Measurements from ENCODE around the gene CTNNAL1.
"Not testable (repeated sequence)": the region's sequence is repeated elsewhere in the genome, so short reads cannot be mapped to it uniquely, and the experiment has no call there.

Gene CTNNAL1

DNA sequence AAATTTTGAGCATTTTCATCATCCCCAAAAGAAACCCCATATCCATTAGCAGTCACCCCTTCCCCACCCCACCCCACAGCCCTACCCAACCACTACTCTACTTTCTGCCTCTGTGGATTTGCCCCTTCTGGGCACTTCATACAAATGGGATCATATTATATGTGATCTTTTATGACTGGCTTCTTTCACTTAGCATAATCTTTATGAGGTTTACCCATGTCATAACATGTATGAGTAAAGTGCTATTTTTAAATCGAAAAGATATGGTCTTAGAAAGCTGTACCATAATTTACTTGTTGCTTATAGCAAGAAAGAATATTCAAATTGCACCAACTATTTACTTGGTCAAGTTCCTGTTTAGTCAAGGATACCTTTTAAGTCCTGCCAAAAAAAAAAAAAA is 92.1 kb downstream of the CTNNAL1 start:
- FAIRE-seq, result no peak

DNA sequence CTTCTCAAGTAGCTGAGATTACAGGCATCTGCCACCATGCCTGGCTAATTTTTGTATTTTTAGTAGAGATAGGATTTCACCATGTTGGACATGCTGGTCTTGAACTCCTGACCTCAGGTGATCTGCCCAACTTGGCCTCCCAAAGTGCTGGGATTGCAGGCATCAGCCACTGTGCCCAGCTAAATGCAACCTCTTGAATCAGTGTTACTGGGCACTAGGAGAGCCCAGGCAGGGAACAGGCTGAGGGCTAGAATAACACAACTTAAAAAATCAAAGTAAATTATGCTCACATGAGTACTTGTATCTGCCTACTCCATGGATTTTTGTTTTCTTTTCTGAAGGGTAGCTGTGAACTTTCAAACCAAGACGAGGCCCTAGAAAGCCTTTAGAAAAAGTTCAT is 92.9 kb downstream of the CTNNAL1 start:
- not testable (repeated sequence) for FAIRE-seq

DNA sequence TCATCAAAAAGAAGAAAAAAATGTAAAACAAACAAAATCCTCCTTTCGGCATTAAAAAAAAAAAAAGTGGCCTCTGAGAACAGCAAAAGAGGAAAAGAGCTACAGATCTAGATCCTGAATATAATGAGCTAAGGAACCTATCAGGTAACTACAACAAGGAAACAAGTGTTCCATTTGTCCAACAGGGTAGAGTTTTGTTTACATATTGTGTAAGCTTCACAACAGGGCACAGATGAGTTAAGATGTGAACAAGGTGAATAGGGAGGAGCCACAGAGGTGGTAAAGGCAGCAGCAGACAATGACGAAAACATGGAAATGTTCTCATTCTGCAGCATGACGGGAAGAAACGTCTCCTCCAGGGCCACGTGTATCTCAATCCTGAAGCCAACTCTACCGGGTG is 93.8 kb downstream of the CTNNAL1 start:
- FAIRE-seq, result no peak

DNA sequence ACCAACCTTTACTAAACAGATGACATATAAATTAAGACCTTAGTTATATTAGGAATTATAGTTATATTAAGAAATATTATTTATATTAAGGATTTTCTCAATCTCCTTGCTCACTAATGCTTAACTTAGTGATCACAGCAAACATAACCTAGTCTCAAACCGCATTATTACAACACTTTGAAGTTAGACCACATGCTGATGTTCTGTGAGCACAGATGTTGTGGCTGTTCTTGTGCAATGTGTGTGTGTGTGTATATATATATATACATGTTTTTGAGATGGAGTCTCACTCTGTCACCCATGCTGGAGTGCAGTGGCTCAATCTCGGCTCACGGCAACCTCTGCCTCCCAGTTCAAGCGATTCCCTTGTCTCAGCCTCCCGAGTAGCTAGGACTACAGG is 99.9 kb downstream of the CTNNAL1 start:
- no peak for FAIRE-seq

DNA sequence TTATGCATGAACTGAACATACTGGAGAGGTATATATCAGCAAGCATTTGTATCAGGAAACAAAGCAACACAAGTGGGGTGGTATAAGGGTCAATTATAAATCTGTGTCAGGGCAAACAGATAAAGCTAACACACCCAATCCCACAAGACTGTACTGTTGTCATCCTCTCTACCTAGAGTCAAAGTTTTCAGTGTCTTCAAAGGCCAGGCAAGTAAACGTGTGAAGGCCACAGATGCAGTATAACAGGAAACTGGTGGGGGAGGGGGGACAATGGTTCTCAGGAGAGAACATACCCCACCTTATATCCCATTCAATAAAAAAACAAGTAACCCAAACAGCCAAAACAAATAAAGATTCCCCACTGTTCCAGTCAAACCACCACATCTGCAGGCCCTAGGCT is 101.5 kb downstream of the CTNNAL1 start:
- FAIRE-seq, result no peak

DNA sequence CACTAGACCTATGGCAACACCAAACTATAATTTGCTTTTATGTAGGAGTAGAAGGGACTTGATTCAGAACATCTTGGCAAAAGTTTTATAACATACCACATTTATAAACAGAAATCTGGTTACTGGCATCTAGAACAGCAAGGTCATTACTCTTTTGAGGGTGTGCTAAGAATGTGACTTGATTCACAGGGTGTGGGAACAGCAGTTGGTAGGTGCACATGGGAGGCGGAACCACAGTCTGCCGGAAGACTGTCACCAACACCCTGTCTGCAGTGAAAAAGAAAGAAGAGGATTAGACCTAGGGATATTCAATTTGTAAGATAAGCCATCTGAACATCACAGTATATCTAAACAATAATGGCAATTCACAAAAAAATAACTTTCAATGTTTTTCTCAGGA is 102.4 kb downstream of the CTNNAL1 start:
- FAIRE-seq, result no peak

DNA sequence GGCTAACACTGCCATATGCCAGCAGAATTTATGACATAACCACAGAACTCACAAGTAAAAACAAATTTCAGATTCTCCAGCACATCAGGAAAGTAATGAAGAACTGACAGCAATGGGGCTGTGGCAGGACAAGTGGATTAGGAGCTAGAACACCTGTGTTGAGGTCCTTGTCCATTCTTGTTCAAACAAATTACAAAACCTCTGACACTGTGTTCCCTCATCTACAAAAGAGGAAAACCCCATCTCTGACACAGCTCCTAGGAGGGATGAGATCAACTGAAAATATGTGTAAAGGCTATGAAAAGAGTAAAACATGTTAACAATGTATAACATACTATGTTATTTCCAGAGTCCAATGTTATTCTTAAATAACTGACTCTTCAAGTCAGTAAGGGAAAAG is 102.9 kb downstream of the CTNNAL1 start:
- no peak for FAIRE-seq

DNA sequence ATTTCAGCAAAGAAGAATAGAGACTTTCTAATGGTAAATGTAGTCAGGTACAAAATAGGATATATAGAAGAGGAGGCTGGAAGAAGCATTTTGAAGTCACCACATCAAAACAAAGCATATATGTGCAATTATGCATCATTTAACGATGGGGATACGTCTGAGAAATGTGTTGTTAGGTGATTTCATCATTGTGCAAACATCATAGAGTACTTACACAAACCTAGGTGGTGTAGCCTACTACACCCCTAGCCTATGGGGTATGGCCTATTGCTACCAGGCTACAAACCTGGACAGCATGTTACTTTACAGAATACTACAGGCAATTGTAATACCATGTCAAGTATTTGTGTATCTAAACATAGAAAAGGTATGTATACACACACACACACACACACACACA is 107.8 kb downstream of the CTNNAL1 start:
- no peak for FAIRE-seq

DNA sequence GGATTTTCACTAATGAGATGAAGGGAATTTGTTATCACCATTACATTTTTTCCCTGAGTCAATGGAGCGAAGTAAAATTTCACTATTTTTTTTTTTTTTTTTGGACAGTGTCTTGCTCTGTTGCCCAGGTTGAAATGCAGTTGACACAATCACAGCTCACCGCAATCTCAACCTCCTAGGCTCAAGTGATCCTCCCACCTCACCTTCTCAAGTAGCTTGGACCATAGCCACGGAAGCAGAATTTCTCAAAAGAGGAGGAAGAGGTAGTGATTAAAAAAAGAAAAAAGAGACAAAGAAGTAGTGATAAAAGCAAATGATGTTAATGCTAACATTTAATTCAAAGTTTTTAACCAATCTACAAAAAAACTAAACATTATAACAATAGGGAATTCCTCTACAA is 109.1 kb downstream of the CTNNAL1 start:
- FAIRE-seq, result no peak

DNA sequence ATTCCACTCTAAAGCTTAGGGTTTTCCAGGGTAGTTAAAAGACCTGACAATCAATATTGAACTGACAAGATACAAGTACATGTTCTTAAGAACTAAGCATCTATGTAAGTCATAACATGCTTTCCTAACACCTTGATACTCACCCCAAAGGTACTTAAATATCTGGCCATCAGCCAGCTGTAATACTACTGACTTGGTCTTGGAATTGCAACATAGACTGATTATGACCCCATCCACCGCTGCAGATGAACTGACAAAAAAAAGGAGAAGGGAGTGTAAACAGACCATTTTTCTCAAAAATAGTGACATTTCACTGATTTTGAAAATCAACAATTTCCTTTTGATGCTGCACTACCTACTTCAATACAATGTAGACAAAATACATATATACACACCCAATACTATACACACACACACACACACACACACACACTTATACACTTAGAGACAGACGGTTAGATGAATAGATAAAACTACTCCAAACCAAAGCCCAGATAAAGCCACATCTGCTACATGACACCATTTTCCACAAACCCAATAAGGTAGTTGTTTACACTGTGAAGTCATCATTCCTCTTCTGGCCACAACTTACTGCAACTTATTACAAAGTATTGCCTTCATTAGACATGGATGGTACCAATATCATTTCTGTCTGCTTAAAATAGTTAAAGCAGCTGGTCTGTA is 109.7 kb downstream of the CTNNAL1 start:
- no peak for FAIRE-seq

DNA sequence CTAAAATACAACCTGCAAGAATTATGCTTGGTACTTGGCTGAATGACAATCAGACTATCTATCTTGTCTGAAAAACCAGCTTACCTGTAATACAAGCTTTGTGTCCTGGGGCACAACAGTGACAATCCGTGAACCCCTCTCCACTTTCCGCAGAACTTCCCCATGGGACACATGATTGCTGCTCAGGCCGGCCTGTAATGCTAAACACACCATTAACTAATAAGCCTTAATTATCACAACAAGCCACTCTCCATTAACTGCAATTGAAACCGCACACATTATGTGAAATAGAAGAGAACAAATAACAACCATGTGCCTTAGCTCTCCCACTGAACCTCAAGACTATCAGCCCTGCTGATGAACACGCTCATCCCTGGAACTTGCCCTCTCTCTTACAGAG is 113.1 kb downstream of the CTNNAL1 start:
- no peak for FAIRE-seq

DNA sequence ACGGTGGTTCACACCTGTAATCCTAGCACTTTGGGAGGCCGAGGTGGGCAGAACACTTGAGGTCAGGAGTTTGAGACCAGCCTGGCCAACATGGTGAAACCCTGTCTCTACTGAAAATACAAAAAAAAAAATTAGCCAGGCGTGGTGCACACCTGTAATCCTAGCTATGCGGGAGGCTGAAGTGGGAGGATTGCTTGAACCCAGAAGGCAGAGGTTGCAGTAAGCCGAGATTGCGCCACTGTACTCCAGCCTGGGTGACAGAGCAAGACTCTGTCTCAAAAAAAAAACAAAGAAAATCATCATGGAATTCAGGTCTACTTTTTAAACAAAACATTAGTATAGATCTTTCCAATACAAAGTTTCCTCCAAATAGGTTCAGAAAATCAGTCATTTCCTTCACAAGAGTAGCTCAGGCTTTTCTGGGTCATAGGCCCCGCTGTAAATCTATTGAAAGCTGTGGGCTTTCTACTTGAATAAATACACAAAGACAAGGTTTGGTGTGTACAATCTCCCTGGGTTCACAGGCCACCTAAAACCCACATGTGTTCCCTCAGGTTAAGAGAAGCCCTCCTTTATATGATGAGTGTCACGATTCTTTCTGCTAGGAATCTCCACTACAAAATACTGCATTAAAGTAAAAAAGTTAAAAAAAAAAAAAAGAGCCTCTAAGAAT is 114.1 kb downstream of the CTNNAL1 start:
- not testable (repeated sequence) for FAIRE-seq

DNA sequence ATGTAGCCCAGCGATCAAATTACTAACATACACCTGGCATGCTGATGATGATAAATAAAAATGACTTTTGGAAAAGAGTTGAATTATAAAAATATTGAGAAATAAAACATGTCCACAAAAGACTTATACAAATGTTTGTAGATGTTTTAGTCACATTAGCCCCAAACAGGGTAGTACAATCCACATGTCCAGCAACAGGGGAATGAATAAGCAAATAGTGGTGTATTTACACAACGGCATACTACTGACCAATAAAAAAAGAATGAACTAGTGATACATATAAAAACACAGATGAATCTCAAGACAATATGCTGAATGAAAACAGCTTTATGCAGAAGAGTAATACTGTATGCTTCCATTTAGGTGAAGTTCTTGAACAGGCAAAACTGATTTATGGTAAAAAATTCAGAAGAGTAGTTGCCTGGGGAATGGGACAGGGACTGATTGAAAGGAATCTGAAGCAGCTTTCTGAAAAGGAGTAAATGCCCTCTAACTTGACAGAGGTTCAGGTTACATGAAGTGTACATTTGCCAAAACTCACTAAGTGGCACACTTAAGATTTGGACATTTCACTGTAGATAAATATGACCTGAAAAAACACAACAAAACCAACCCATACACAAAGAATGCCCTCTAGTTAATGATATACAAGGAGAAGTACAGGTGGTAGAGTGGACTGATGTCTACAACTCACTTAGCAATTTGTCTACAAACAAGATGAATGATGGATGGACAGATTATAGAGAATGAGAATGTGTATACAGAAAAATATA is 115.8 kb downstream of the CTNNAL1 start:
- FAIRE-seq, result no peak

DNA sequence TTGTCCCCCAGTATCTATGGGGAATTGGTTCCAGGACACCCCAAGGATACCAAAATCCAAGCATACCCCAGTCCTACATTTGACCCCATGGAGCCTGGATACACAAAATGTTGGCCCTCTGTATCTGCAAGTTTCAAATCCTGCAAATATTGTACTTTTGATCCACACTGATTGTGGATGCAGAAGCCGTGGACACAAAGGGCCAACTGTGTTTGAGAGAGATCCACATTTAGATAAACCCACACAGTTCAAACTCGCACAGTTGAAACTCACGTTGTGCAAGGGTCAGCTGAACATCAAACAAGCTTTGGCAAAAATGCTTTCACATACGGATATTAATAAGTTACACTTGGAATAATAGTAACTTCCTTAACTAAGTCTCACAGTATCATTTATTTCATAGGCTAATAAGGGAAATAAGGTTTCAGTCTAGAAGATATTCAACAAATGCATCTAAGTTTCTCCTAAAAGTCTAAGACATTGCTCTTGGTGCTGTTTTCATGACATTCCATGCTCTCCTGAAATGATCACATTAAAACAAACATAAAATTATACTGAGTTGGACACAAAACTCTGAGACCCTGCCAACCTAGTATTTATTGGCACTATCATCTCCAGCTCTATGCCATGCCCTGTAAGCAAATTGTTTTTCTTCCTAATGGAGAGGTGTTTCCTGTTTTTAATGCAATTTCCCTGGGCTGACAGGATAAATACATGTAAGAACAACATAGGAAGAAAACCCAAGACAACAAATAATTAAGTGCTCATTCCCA is 118.9 kb downstream of the CTNNAL1 start:
- no peak for FAIRE-seq

Data from colon (tissue), 2 donors.